GM19239 (cell line): ENCODE data around the gene DCP1B.
"Not testable (repeated sequence)": the region's sequence is repeated elsewhere in the genome, so short reads cannot be mapped to it uniquely, and the experiment has no call there.

Source experiments
- DNase-seq: peaks from one replicate; pipeline ENCODE4 v3.0.0; 2011; ENCODE audit warnings: low spot score; ENCODE audit not compliant: insufficient read length
- FAIRE-seq: peaks from 2 replicates; lab custom pipeline; 2011; peaks lifted over from hg19 to GRCh38; lab: Jason Lieb, UNC

Gene DCP1B

GRCh38 chr12:1978078-1978862, 26.0 kb downstream of the DCP1B start:
- FAIRE-seq (no peak), DNase-seq (no peak)

GRCh38 chr12:1977588-1977987, 26.7 kb downstream of the DCP1B start:
- no peak for FAIRE-seq
- no peak for DNase-seq

- DNase-seq (no peak), FAIRE-seq (no peak)
These were observed 27.1 kb downstream of the DCP1B start for GRCh38 chr12:1977109-1977508.

- FAIRE-seq (peak; percentile 68), DNase-seq (no peak)
These were observed 29.4 kb downstream of the DCP1B start for GRCh38 chr12:1974812-1975211.

GRCh38 chr12:1972856-1973317, 31.4 kb downstream of the DCP1B start:
- FAIRE-seq (no peak), DNase-seq (no peak)

GRCh38 chr12:1972260-1972659, 32.0 kb downstream of the DCP1B start:
- DNase-seq (no peak), FAIRE-seq (no peak)

GRCh38 chr12:1970331-1970900, 33.8 kb downstream of the DCP1B start:
- FAIRE-seq (no peak), DNase-seq (no peak)

- no peak for FAIRE-seq
- no peak for DNase-seq
These were observed 37.6 kb downstream of the DCP1B start for GRCh38 chr12:1966561-1967226.

GRCh38 chr12:1965916-1966315, 38.3 kb downstream of the DCP1B start:
- DNase-seq (no peak), FAIRE-seq (no peak)

GRCh38 chr12:1962051-1963020, 41.9 kb downstream of the DCP1B start:
- FAIRE-seq, result no peak
- no peak for DNase-seq

- no peak for DNase-seq
- FAIRE-seq, result no peak
These were observed 47.5 kb downstream of the DCP1B start for GRCh38 chr12:1956716-1957115.

- FAIRE-seq, result no peak
- no peak for DNase-seq
These were observed 54.3 kb downstream of the DCP1B start for GRCh38 chr12:1949771-1950470.

- FAIRE-seq, result no peak
- no peak for DNase-seq
These were observed 55.4 kb downstream of the DCP1B start for GRCh38 chr12:1948883-1949282.

GRCh38 chr12:1947081-1947480, 57.2 kb downstream of the DCP1B start:
- no peak for DNase-seq
- FAIRE-seq, result no peak

GRCh38 chr12:1946296-1946695, 58.0 kb downstream of the DCP1B start:
- DNase-seq, result no peak
- FAIRE-seq, result no peak

- FAIRE-seq, DNase-seq: not testable (repeated sequence)
These were observed 58.8 kb downstream of the DCP1B start for GRCh38 chr12:1945502-1945901.

GRCh38 chr12:1939801-1940607, 64.3 kb downstream of the DCP1B start:
- peak; percentile 74 for DNase-seq

GRCh38 chr12:1939331-1939730, 64.9 kb downstream of the DCP1B start:
- no peak for DNase-seq
- no peak for FAIRE-seq

More at GRCh38 chr12:1939801-1940607, 64.3 kb downstream of the DCP1B start:
- FAIRE-seq, result peak; percentile 99
